ENCODE data around the gene SOWAHB.

SOWAHB gene

GRCh38 chr4:76850010-76850441 lies 47.9 kb downstream of the SOWAHB start:
- DNase-seq, result no peak
